SH-SY5Y (cell line): ENCODE results near the gene TNS3.

Experiments
- GATA2 ChIP-seq: IDR thresholded peaks from 2 replicates; pipeline ENCODE4 v1.6.1; 2011; ENCODE audit warnings: mild to moderate bottlenecking, low read depth, low read length
- GATA3 ChIP-seq: IDR thresholded peaks from 2 replicates; pipeline ENCODE4 v1.6.1; 2011; ENCODE audit warnings: low read depth, mild to moderate bottlenecking, low read length, moderate library complexity

The TNS3 gene

GRCh38 chr7:47484923-47485639, 96.8 kb downstream of the TNS3 start:
- TF ChIP-seq GATA3 (no peak), GATA2 (no peak)

DNA sequence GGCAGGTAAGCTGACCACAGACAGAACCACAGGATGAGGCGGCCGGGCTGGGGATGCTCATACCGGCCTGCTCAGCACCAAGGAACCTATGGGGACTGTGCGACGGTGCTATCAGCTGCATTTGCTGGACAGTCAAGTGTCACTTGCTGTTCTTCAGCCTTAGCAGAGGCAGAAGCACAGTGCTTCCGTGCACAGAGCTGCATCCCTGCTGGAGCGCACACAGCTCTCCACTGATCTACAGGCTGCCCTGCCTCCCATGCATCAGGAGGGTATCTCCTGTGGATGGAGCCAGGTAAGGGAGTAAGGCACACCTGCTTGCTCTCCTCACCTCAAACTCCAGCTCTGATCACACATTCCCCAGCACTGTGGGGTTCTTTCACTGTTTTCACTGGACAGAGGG, 97.5 kb downstream of the TNS3 start:
- TF ChIP-seq GATA3 (no peak), GATA2 (no peak)

DNA sequence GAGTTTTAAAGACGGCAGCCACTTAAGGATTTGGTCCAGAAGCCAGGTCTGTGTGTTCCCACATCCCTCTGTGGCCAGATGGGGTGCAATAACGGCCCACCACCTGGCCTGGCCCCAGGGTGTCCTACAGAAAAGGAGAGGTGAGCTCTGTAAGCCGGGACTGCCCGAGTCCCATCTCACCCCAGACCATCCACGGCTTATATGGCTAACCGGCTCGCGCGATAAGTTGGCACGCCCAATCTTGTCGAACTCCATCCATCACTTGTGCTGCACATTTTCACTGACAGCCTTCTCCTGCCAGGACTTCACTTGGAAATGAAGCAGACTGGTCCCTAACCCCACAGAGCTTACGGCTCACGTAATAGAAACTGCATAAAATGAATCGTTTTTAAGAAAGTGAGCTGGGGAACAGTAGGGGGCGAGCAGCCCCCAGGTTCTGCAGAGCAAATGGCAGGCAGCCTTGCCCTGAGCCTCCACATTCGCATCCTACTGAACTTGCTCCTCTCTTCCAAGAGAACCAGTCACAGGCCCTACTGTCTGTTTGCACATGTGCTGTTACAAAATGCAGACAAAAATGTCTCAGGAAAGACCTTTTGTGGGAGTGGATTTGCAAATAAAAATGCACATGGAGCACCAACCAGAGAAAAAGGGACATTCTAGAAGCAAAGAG, 98.2 kb downstream of the TNS3 start:
- TF ChIP-seq GATA2 (no peak), GATA3 (no peak)

DNA sequence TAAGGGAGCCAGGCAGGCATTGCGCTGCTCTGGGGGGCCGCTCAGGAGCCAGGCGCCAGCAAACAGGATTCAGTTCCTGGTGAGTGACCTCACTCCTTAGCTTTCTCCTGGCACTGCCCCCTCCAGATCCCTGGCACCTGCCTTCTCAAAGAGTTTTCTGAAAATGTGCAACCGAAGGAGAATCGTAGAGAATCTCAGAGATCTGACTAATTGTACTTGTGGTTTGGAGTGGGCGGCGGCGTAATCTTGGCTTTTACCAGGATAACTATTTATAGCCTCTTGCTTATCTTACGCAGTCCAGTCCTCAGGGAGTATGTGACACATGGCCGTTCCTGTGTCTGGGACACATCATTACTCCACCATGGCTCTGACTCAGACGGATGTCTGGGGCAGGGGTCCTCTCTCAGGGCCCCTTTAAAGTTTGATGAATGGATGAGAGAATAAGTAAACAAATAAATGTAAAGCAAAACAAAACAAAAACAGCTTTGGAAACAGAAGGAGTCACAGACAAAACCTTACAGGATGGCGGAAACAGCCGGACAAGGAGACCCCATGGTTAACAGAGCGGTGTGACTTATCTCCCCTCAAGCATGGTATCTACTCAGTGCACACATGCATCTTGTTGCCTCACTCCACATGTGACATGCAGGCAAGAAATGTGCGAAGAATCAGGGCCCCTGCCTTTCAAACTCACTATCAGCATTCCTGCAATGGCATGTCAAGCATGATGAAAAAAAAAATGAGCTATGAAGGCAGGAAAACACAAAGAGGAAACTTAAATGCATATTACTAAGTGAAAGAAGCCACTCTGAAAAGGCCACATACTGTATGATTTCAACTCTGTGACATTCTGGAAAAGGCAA, 99.7 kb downstream of the TNS3 start:
- peak; percentile 89 for TF ChIP-seq GATA2
- TF ChIP-seq GATA3 = no peak

- TF ChIP-seq GATA2 (no peak), GATA3 (no peak)
These were observed 100.3 kb downstream of the TNS3 start for GRCh38 chr7:47481541-47482012.

- TF ChIP-seq GATA2 (no peak), GATA3 (no peak)
These were observed 101.1 kb downstream of the TNS3 start for GRCh38 chr7:47480576-47481538.

GRCh38 chr7:47479821-47480575, 101.9 kb downstream of the TNS3 start:
- TF ChIP-seq GATA2 (no peak), GATA3 (no peak)

DNA sequence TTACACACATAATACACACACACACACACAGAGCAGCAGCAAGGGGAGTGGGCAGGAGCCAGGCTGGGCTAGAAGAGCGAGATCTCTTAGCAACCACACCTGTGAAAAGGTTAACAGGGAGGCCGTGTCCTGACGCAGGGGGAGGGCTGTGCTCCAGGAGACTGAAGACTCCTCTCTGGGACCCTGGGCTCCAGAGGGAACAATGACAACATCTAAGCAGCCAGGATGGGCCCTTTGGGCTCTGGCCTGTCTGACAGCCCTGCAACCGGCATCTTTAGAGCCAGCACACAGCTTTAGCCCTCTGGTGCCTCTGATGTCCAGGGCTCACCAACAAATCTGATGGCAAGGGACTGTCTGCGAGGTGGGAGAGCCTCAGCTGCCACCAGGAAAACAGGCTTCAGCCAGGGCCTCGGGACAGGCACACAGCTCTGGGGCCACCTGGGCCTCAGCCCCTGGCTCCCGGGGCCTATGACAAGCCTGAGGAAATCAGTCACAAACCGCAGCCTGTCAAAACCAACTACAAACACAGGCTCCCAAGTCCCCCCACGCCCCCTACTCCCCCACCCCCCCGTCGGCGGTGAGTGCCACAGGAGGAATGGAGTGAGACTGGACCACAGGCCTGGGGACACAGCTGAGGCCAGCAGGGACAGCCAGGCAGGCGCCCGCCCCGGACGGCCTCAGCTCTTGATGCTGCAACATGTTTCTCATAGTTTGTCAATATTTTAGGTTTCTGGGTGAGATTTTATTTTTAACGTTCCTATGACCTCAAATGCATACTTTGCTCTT, 102.8 kb downstream of the TNS3 start:
- no peak for TF ChIP-seq GATA3
- TF ChIP-seq GATA2 = no peak

- TF ChIP-seq GATA2 = no peak
- TF ChIP-seq GATA3 = no peak
These were observed 103.9 kb downstream of the TNS3 start for GRCh38 chr7:47478017-47478344.

- TF ChIP-seq GATA2 (no peak), GATA3 (no peak)
These were observed 104.5 kb downstream of the TNS3 start for GRCh38 chr7:47477191-47478016.

- TF ChIP-seq GATA2 (no peak), GATA3 (no peak)
These were observed 106.1 kb downstream of the TNS3 start for GRCh38 chr7:47475880-47476227.
